HG02610 (cell line): ENCODE results near the gene PGGHG.
"Not testable (repeated sequence)": the region's sequence is repeated elsewhere in the genome, so short reads cannot be mapped to it uniquely, and the experiment has no call there.

Experiments
- ATAC-seq: cut with Tn5 transposase; IDR thresholded peaks from one replicate; pipeline ENCODE4 v1.9.1; 2021; ENCODE audit warnings: mild to moderate bottlenecking, moderate library complexity; ENCODE audit not compliant: unreplicated experiment

Gene PGGHG

GRCh38 chr11:296171-297050, 7.5 kb downstream of the PGGHG start:
- no peak for ATAC-seq

GRCh38 chr11:297051-297585, 8.2 kb downstream of the PGGHG start:
- no peak for ATAC-seq

GRCh38 chr11:297586-298405, 8.9 kb downstream of the PGGHG start:
- ATAC-seq, result no peak

GRCh38 chr11:298406-299065, 9.6 kb downstream of the PGGHG start:
- ATAC-seq, result no peak

- ATAC-seq, result no peak
These were observed 10.4 kb downstream of the PGGHG start, which contains the start of gene IFITM5 for GRCh38 chr11:299081-299891. IFITM5 (minus strand) TSS chr11:299526; CDS start chr11:299490, 36 bp downstream.

- ATAC-seq, result no peak
These were observed 11.2 kb downstream of the PGGHG start for GRCh38 chr11:299951-300735.

- no peak for ATAC-seq
These were observed 14.4 kb downstream of the PGGHG start for GRCh38 chr11:303363-303762.

GRCh38 chr11:304061-304506, 15.2 kb downstream of the PGGHG start:
- ATAC-seq, result no peak

GRCh38 chr11:304915-305843, 16.3 kb downstream of the PGGHG start:
- ATAC-seq, result no peak

- no peak for ATAC-seq
These were observed 16.9 kb downstream of the PGGHG start for GRCh38 chr11:305844-306211.

- no peak for ATAC-seq
These were observed 17.9 kb downstream of the PGGHG start for GRCh38 chr11:306645-307371.

GRCh38 chr11:307766-308708, 19.1 kb downstream of the PGGHG start, which contains the start of gene IFITM2:
IFITM2 (plus strand) TSS chr11:307816; CDS start chr11:308193, 377 bp downstream.
- ATAC-seq, result not testable (repeated sequence)

- ATAC-seq, result not testable (repeated sequence)
These were observed 20.1 kb downstream of the PGGHG start for GRCh38 chr11:308740-309665.

- ATAC-seq, result not testable (repeated sequence)
These were observed 21.1 kb downstream of the PGGHG start for GRCh38 chr11:309979-310572.
